ENCODE results near the gene MED28. TPM values are rescaled to one million over a fixed set of nuclear protein-coding genes. Genes with fewer than 3 reads are reported as not detected.

Gene MED28
- total RNA-seq, 1 donor from 2014 or later = 60.9 TPM

GRCh38 chr4:17639136-17639535 is 24.7 kb downstream of the MED28 start:
- H3K27ac Mint-ChIP-seq (ENCODE audit: unreplicated experiment) = no peak overlapping the region
- no peak for DNase-seq
- TF ChIP-seq CTCF (IDR thresholded peaks at IDR 0.05; ENCODE audit: partially characterized antibody, unreplicated experiment) = no peak
- H3K9me3 Mint-ChIP-seq (ENCODE audit: unreplicated experiment) = peaks cover 5% of the 10 kb centered on the region
- H3K4me1 Mint-ChIP-seq (ENCODE audit: low read depth, unreplicated experiment) = no peaks in the 10 kb centered on the region
- peaks cover 9% of the 10 kb centered on the region for H3K27me3 Mint-ChIP-seq (ENCODE audit: unreplicated experiment)
- H3K4me3 Mint-ChIP-seq (ENCODE audit: unreplicated experiment) = no peak overlapping the region
- H3K36me3 Mint-ChIP-seq (ENCODE audit: unreplicated experiment) = peaks cover 8% of the 10 kb centered on the region

- no peak for TF ChIP-seq CTCF (IDR thresholded peaks at IDR 0.05; ENCODE audit: partially characterized antibody, unreplicated experiment)
Measured at GRCh38 chr4:17642398-17642783, 27.9 kb downstream of the MED28 start.

GRCh38 chr4:17646693-17647092 is 32.3 kb downstream of the MED28 start:
- Mint-ChIP-seq H3K36me3 (ENCODE audit: unreplicated experiment) (peaks cover 8% of the 10 kb centered on the region), H3K4me3 (ENCODE audit: unreplicated experiment) (no peak overlapping the region), H3K27me3 (ENCODE audit: unreplicated experiment) (peaks cover 9% of the 10 kb centered on the region), H3K9me3 (ENCODE audit: unreplicated experiment) (peaks cover 10% of the 10 kb centered on the region), H3K4me1 (ENCODE audit: low read depth, unreplicated experiment) (no peaks in the 10 kb centered on the region), H3K27ac (ENCODE audit: unreplicated experiment) (no peak overlapping the region)
- TF ChIP-seq CTCF (IDR thresholded peaks at IDR 0.05; ENCODE audit: partially characterized antibody, unreplicated experiment) = no peak
- no peak for DNase-seq

More at GRCh38 chr4:17642398-17642783, 27.9 kb downstream of the MED28 start:
- Mint-ChIP-seq H3K27me3 (ENCODE audit: unreplicated experiment) (peaks cover 9% of the 10 kb centered on the region), H3K4me1 (ENCODE audit: low read depth, unreplicated experiment) (no peaks in the 10 kb centered on the region), H3K9me3 (ENCODE audit: unreplicated experiment) (peaks cover 9% of the 10 kb centered on the region), H3K27ac (ENCODE audit: unreplicated experiment) (no peak overlapping the region), H3K4me3 (ENCODE audit: unreplicated experiment) (peak overlapping the region; percentile 30), H3K36me3 (ENCODE audit: unreplicated experiment) (peaks cover 8% of the 10 kb centered on the region)
- DNase-seq = no peak

- Mint-ChIP-seq H3K4me3 (ENCODE audit: unreplicated experiment) (no peak overlapping the region), H3K36me3 (ENCODE audit: unreplicated experiment) (peaks cover 7% of the 10 kb centered on the region), H3K9me3 (ENCODE audit: unreplicated experiment) (peaks cover 10% of the 10 kb centered on the region), H3K4me1 (ENCODE audit: low read depth, unreplicated experiment) (no peaks in the 10 kb centered on the region), H3K27me3 (ENCODE audit: unreplicated experiment) (peaks cover 9% of the 10 kb centered on the region), H3K27ac (ENCODE audit: unreplicated experiment) (no peak overlapping the region)
- no peak for TF ChIP-seq CTCF (IDR thresholded peaks at IDR 0.05; ENCODE audit: partially characterized antibody, unreplicated experiment)
- no peak for DNase-seq
Measured at GRCh38 chr4:17647176-17647806, 32.9 kb downstream of the MED28 start.

GRCh38 chr4:17647927-17648326 is 33.5 kb downstream of the MED28 start:
- Mint-ChIP-seq H3K4me3 (ENCODE audit: unreplicated experiment) (no peak overlapping the region), H3K27ac (ENCODE audit: unreplicated experiment) (no peak overlapping the region), H3K9me3 (ENCODE audit: unreplicated experiment) (peaks cover 6% of the 10 kb centered on the region), H3K27me3 (ENCODE audit: unreplicated experiment) (peaks cover 4% of the 10 kb centered on the region), H3K4me1 (ENCODE audit: low read depth, unreplicated experiment) (no peaks in the 10 kb centered on the region), H3K36me3 (ENCODE audit: unreplicated experiment) (peaks cover under 1% of the 10 kb centered on the region)
- DNase-seq = no peak
- TF ChIP-seq CTCF (IDR thresholded peaks at IDR 0.05; ENCODE audit: partially characterized antibody, unreplicated experiment) = no peak

Measured in glutamatergic neuron (in vitro differentiated cells).